Mesothelial cell of epicardium (in vitro differentiated cells): ENCODE measurements around the gene ART4. TPM values are rescaled to one million over a fixed set of nuclear protein-coding genes. Genes with fewer than 3 reads are reported as not detected.

Source experiments
- DNase-seq, 2 experiments: peaks; one replicate each; pipeline ENCODE4 v3.0.0; 2021; ENCODE audit warnings: low spot score in 2 of 2; ENCODE audit not compliant: unreplicated experiment in 2 of 2
- H3K27ac Mint-ChIP-seq: 2 replicates; pipeline ENCODE4 v1.8.0; 2021; ENCODE audit warnings: mixed read lengths
- H3K27me3 Mint-ChIP-seq: 2 replicates; pipeline ENCODE4 v1.8.0; 2021; ENCODE audit warnings: low read depth, mixed read lengths
- H3K36me3 Mint-ChIP-seq: 2 replicates; pipeline ENCODE4 v1.8.0; 2021; ENCODE audit warnings: mixed read lengths
- H3K4me1 Mint-ChIP-seq: 2 replicates; pipeline ENCODE4 v1.8.0; 2021; ENCODE audit warnings: mixed read lengths
- H3K4me3 Mint-ChIP-seq: 2 replicates; pipeline ENCODE4 v1.8.0; 2021; ENCODE audit warnings: mild to moderate bottlenecking, moderate library complexity, mixed read lengths
- H3K9me3 Mint-ChIP-seq: 2 replicates; pipeline ENCODE4 v1.8.0; 2021; ENCODE audit warnings: mixed read lengths
- total RNA-seq: library from RNA; stranded (reverse); gene quantifications from 3 replicates; pipeline ENCODE4 v1.2.1, GENCODE V29; 2021
- TF ChIP-seq, protein P1 (sequence below): fragments of 200-600 bp; sonication (generic); IDR thresholded peaks from one replicate; pipeline ENCODE4 v1.5.0; 2021; ENCODE audit warnings: antibody characterized with exemption; ENCODE audit not compliant: unreplicated experiment

Gene ART4
- total RNA-seq, 1 donor from 2014 or later = 2.4 TPM

DNA sequence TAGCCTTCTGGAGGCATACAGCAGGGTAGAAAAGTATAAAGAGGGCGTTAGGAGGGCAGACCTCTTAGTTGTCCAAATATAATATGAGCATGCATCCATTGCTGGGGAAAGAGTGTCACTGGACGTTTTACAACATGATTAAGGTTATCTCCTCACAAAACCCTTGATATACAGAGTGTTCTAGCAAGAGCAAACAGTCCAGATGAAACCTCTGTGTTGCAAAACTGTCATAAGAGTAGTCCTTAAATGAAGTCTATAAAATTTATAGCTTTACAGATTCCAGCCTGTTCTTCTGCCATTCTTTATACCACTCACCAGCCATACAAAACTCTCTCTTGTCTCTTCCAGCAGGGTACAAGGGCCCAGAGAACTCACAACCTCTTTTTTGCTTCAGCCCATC is 61.8 kb downstream of the ART4 start:
- TF ChIP-seq, protein P1, sequence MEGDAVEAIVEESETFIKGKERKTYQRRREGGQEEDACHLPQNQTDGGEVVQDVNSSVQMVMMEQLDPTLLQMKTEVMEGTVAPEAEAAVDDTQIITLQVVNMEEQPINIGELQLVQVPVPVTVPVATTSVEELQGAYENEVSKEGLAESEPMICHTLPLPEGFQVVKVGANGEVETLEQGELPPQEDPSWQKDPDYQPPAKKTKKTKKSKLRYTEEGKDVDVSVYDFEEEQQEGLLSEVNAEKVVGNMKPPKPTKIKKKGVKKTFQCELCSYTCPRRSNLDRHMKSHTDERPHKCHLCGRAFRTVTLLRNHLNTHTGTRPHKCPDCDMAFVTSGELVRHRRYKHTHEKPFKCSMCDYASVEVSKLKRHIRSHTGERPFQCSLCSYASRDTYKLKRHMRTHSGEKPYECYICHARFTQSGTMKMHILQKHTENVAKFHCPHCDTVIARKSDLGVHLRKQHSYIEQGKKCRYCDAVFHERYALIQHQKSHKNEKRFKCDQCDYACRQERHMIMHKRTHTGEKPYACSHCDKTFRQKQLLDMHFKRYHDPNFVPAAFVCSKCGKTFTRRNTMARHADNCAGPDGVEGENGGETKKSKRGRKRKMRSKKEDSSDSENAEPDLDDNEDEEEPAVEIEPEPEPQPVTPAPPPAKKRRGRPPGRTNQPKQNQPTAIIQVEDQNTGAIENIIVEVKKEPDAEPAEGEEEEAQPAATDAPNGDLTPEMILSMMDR = no peak
- no peak overlapping the region for H3K27ac Mint-ChIP-seq
- no peak for DNase-seq
- H3K36me3 Mint-ChIP-seq = peaks cover 6% of the 10 kb centered on the region
- H3K4me1 Mint-ChIP-seq = peaks cover 14% of the 10 kb centered on the region
- no peak overlapping the region for H3K4me3 Mint-ChIP-seq
- H3K9me3 Mint-ChIP-seq = no peaks in the 10 kb centered on the region
- H3K27me3 Mint-ChIP-seq = no peaks in the 10 kb centered on the region

DNA sequence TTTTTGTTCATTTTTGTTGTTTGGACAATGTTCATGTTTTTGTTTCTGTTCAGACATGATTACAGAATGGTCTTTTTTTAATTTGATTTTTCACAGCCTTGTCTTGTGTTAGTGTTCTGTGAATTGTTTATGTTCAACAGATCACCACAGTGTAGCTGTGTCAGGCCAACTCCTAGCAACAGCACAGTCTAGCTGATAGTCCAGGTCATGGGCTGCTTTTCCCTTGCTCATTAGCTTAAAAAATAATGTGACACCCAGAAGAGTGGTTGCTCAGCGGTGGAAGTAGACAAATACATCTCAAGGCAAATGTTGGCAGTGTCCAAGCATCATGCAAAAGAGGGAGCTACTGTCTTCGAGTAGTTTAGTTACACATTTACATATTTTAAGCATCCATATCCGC is 62.5 kb downstream of the ART4 start:
- Mint-ChIP-seq H3K4me3 (no peak overlapping the region), H3K4me1 (peaks cover 21% of the 10 kb centered on the region), H3K27ac (no peak overlapping the region), H3K9me3 (no peaks in the 10 kb centered on the region), H3K27me3 (no peaks in the 10 kb centered on the region), H3K36me3 (peaks cover 6% of the 10 kb centered on the region)
- no peak for DNase-seq
- TF ChIP-seq, protein P1 = no peak

DNA sequence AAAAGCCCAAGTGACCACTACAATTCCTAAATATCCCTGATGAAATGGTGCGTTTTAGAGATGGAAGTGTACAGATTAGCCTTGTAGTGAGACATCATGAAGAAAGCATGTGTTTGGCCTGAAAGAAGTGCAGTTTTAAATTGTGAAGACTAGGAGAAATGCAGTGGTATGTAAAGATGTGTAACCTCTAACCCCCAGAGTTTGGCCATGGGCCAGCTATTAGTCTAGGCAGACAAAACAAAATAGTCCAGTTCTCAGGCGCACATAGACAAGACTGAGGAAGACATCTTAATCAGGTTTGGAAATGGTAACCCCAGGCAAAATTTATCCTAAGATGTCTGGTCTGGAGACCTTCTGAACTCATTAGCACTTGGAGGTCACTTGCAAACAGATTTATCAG is 63.5 kb downstream of the ART4 start:
- Mint-ChIP-seq H3K27me3 (no peaks in the 10 kb centered on the region), H3K27ac (no peak overlapping the region), H3K4me3 (no peak overlapping the region), H3K36me3 (peaks cover 5% of the 10 kb centered on the region), H3K4me1 (peaks cover 29% of the 10 kb centered on the region), H3K9me3 (no peaks in the 10 kb centered on the region)
- TF ChIP-seq, protein P1 = no peak
- DNase-seq = no peak

DNA sequence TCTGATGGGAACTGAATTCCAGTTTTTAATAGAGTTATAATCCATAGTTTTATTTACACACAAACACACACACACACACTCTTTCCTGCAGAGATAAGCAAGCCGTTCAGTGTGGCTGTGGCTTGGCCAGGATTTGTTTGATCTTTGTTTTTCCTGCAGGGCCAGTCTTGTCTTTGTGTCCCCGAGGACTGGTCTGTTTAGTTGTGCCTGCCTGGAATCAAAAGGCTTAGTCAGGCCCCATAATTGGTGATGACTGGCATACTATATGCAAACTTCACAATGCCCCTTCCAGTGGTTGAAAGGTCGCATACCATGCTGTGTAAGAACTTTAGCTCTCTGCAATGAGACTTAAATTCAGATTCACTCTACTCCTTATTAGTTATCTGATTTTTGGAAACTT is 66.1 kb downstream of the ART4 start:
- Mint-ChIP-seq H3K9me3 (no peaks in the 10 kb centered on the region), H3K4me1 (peaks cover 36% of the 10 kb centered on the region), H3K27ac (peak overlapping the region; percentile 98), H3K36me3 (no peaks in the 10 kb centered on the region), H3K4me3 (no peak overlapping the region), H3K27me3 (no peaks in the 10 kb centered on the region)
- DNase-seq = no peak
- TF ChIP-seq, protein P1 = no peak

DNA sequence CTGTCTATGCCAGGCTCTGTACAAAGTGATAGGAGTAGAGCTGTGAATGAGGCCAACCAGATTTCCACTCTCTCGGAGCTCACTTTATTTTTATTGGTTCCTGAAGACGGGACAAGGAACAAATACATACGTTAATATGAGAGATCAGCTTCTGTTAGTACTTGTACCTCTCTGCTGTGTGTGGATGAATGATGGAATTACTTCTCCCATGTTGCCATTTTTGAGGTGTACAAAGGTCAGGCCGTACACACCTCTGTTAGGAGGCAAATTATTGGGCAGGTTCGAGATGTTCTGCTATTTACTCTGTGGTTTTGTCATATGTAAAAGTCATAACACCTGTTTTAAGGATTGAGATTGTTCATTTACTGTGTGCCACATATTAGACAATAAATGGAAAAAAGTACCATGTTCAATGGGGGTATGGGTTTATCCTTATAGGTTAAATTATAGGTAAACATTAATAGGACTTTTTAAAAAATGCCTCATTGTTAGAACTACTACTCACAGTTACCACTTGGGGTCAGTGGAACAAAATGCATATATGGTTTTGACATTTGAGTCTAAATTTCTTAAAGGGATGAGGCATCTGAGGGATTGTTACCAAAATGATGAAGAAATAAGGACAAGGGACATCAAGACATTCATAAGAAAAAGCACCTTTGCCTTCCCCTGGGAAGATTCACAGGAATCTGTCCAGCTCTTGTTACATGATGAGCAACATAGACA is 66.9 kb downstream of the ART4 start:
- H3K4me3 Mint-ChIP-seq = peak overlapping the region; percentile 96
- DNase-seq = no peak
- H3K27ac Mint-ChIP-seq = peak overlapping the region; percentile 98
- TF ChIP-seq, protein P1 = peak; percentile 45
- H3K36me3 Mint-ChIP-seq = no peaks in the 10 kb centered on the region
- H3K4me1 Mint-ChIP-seq = peaks cover 44% of the 10 kb centered on the region
- H3K27me3 Mint-ChIP-seq = no peaks in the 10 kb centered on the region
- H3K9me3 Mint-ChIP-seq = no peaks in the 10 kb centered on the region
